GM19467 (cell line): ENCODE results near the gene TGIF2.
"Not testable (repeated sequence)": the region's sequence is repeated elsewhere in the genome, so short reads cannot be mapped to it uniquely, and the experiment has no call there.

Source experiments
- ATAC-seq: cut with Tn5 transposase; IDR thresholded peaks from one replicate; pipeline ENCODE4 v1.9.1; 2021; ENCODE audit warnings: mild to moderate bottlenecking, moderate library complexity; ENCODE audit not compliant: unreplicated experiment

Gene TGIF2

DNA sequence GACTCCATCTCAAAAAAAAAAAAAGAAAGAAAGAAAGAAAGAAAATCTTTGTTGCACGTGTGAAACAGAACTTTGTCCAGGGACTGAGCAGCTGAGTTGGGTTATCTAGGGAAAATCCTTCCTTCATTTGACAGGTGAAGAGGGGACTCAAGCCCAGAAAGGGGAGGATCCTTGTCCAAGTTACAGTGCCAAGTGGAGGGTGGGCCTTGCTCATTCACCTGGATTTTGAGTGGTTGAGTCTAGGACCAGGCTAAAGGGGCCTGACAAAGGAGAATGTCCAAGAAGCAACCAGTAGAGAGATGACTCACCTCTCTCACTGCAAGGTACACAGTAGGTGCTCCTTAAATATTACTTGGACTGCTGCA is 2.7 kb downstream of the TGIF2 start:
- ATAC-seq: no peak

- ATAC-seq: no peak
Observed at GRCh38 chr20:36578356-36579041, 5.1 kb downstream of the TGIF2 start.

- ATAC-seq: no peak
Observed at GRCh38 chr20:36579996-36580545, 6.7 kb downstream of the TGIF2 start.

DNA sequence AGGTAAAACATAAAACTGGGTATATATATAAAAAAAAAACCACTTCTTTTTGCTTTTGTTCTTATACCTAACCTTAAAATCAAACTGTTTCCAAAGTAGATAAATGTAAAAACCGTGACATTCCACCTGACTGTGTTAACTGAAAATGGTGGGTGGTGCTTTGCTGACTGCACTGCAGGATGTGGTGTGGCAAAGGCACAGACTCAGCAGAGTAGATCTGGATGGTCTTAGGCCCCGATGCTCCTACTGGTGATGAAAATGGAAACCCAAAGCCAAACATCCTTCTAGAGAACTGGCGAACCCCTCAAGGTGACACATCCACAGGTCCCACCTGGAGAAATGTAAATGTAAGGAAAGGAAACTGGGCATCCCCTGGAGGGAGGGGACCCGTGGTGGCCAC is 8.9 kb downstream of the TGIF2 start:
- ATAC-seq: no peak

DNA sequence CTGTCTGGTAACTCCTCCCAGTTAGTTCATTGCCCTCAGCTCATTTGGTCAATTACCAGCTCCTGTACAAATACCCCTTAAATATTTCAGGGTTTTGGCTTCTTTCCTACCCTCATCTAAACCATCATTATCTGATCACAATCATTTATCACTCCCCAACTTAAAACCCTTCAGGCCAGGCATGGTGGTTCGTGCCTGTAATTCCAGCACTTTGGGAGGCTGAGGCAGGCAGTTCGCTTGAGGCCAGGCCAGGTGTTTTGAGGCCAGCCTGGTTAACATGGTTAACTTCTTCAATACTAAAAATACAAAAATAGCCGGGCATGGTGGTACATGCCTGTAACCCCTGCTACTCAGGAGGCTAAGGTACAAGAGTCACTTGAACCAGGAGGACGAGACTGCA is 9.4 kb downstream of the TGIF2 start:
- no peak for ATAC-seq

DNA sequence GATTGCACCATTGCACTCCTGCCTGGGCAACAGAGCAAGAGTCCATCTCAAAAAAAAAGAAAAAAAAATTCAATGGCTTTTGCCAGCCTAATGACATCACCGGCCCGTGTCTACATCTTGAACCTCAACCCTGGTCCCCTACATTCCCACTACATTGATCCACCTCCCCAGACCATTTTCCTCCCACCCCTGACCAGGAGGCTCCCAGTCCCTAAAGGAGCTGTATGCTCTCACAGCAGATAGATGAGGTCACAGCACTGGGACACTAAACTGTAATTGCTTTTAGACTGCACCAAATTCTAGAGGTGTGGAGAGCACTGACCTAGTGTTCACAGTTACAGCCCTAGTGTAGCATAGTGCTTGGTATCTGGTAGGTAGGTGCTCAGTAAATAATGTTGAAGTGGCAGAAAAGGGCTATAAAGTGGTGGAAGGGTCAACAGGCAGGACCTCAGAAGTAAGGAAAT is 10.7 kb downstream of the TGIF2 start:
- no peak for ATAC-seq

DNA sequence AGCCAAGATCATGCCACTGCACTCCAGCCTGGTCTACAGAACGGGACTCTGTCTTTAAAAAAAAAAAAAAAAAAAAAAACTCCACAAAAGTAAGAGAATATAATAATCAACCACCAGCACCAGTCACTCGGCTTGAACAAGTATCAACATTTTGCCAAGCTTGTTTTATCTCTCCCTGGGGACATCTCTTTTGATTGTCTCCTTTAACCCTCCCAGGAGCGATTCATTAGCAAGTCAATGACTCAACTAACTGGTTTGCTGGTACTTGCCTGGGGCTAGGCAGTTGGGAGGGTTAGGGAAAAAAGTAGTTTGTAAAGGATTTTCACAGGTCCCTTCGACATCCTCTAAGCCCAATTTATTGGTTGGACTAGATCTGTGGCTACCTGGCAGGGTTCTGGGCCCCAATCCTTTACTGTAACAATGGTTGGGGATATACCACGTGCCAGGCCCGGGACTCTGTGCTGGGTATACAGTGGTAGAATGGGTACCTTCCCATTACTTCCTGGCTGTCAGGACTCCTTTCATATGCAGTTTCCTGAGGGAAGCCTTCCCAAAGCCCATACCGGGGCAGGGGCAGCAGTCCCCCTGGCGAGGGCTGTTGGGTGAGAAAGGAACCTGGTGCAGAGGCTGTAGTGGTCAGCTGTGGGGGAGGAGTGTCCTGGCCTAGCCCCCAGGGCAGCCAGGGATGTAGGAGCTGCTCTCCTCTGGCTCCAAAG is 12.2 kb downstream of the TGIF2 start:
- no peak for ATAC-seq

DNA sequence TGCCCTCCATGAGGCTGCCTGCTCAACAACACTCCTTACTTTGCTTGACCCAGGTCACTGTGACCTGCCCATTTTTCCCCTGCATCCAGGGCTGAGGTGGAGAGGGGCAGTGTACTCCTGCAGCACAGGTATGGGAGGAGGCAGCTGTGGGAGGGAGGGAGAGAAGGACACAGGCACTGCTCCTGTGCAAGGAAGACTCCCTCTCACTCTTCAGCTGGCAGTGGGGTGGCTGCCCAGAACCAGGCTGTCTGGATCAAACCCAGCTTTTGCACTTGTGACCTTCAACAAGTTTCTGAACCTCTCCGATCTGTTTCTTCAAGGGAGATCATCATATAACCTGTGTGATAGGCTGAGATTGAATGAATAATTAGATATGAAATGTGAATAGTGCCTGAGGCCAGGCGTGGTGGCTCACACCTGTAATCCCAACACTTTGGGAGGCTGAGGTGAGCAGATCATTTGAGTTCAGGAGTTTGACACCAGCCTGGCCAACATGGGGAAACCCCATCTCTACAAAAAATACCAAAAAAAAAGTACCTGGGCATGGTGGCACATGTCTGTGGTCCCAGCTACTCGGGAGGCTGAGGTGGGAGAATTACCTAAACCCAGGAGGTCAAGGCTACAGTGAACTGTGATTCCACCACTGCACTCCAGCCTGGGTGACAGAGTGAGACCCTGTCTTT is 14.1 kb downstream of the TGIF2 start:
- ATAC-seq: no peak

DNA sequence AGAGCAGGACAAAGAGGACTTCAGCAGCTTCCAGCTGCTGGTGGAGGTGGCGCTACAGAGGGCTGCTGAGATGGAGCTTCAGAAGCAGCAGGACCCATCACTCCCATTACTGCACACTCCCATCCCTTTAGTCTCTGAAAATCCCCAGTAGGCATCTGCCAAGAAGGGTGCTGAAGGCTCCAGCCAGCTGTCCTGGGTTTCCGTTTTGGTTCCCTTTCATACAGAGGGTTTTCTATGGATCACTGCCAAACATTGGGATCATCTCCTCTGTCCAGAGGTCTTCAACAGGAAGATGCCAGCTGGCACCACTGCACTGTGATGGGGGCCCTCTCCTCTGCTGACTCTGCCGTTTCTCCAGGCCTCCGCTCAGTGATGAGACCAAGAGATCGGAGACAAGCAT is 17.9 kb downstream of the TGIF2 start:
- no peak for ATAC-seq

GRCh38 chr20:36591854-36592641 is 18.7 kb downstream of the TGIF2 start:
- no peak for ATAC-seq

DNA sequence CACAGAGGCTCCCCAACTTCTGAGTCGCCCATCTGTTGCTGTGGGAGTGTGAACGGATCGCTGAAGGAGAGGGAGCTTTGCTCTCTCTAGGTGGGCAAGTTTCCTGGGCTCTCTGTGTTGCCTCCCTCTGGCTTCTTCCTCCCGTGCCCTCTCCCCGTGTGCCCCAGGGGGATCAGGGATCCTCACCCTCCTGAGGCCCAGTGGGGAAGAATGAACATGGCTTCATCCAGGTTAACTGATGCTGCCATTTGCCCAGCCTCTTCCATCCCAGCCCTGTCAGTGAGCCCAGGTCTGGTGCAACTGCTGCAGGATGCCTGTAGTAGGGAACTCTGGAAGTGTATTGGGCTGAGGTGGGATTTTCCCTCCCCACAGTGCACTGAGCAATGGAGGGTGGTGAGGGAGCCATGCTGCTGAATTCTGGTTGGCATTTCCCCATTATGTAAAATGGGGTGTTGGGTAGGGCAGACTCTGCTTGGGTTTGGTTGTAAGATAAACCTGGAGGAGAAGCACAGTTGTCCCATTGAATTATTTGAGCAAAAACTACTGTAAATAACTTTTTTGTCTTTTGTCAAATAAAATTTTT is 20.0 kb downstream of the TGIF2 start:
- ATAC-seq: no peak

GRCh38 chr20:36599912-36600345 is 26.5 kb downstream of the TGIF2 start:
- no peak for ATAC-seq

DNA sequence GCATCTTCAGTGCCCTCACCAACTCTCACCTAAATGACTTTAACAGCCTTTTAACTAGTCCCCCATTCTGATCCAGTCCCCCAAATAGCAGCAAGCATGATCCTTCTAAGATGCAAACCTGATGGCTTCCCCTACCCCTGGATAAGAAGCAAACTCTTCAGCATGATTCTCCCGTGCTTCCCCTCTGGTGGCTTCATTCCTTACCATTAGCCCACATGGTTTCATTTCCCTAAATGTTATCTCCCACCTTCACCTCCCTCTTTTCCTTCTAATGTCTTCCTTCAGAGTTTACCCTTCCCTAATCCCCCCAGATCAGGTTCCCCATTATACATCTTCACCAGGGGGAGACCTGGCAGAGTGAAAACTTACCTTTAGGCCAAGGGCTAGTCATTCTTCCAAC is 28.1 kb downstream of the TGIF2 start:
- ATAC-seq: no peak

GRCh38 chr20:36604952-36605398 is 31.6 kb downstream of the TGIF2 start:
- ATAC-seq: peak; percentile 31

- ATAC-seq: peak; percentile 79
Observed at GRCh38 chr20:36605399-36606157, 32.2 kb downstream of the TGIF2 start, which contains the start of gene RAB5IF. Gene RAB5IF, plus strand, starts transcription at chr20:36605779. Its CDS starts 173 bp downstream, at chr20:36605952.

GRCh38 chr20:36606158-36607066 is 33.0 kb downstream of the TGIF2 start:
- ATAC-seq: no peak

GRCh38 chr20:36607586-36608387 is 34.4 kb downstream of the TGIF2 start:
- no peak for ATAC-seq

GRCh38 chr20:36608388-36608728 is 35.0 kb downstream of the TGIF2 start:
- not testable (repeated sequence) for ATAC-seq
